ENCODE results near the gene NFXL1. TPM values are rescaled to one million over a fixed set of nuclear protein-coding genes. Genes with fewer than 3 reads are reported as not detected.
"Not testable (repeated sequence)": the region's sequence is repeated elsewhere in the genome, so short reads cannot be mapped to it uniquely, and the experiment has no call there.

NFXL1 gene
- total RNA-seq, 1 donor from 2014 or later, result 11.3 TPM

- FAIRE-seq, result peak; percentile 47
- Histone ChIP-seq H3K27me3 (ENCODE audit: control insufficient read depth, insufficient read depth, low read length) (no peaks in the 10 kb centered on the region), H3K36me3 (ENCODE audit: control insufficient read depth, insufficient read depth, low read length) (no peaks in the 10 kb centered on the region), H3K4me3 (ENCODE audit: low read depth, low read length) (no peak overlapping the region)
- TF ChIP-seq CTCF (IDR thresholded peaks at IDR 0.05; ENCODE audit: insufficient read depth, low read length, severe bottlenecking), result peak; percentile 80
- peak; percentile 58 for DNase-seq (ENCODE audit: low read depth)
Observed at GRCh38 chr4:47926667-47927258, 12.4 kb upstream of the NFXL1 start.

GRCh38 chr4:47923261-47923608 lies 8.9 kb upstream of the NFXL1 start:
- not testable (repeated sequence) for H3K4me3 ChIP-seq (ENCODE audit: low read depth, low read length); H3K36me3 ChIP-seq (ENCODE audit: control insufficient read depth, insufficient read depth, low read length); DNase-seq (ENCODE audit: low read depth); H3K27me3 ChIP-seq (ENCODE audit: control insufficient read depth, insufficient read depth, low read length); FAIRE-seq

- FAIRE-seq; H3K36me3 ChIP-seq (ENCODE audit: control insufficient read depth, insufficient read depth, low read length); H3K4me3 ChIP-seq (ENCODE audit: low read depth, low read length); DNase-seq (ENCODE audit: low read depth); H3K27me3 ChIP-seq (ENCODE audit: control insufficient read depth, insufficient read depth, low read length): not testable (repeated sequence)
Observed at GRCh38 chr4:47922436-47923260, 8.3 kb upstream of the NFXL1 start.

DNA sequence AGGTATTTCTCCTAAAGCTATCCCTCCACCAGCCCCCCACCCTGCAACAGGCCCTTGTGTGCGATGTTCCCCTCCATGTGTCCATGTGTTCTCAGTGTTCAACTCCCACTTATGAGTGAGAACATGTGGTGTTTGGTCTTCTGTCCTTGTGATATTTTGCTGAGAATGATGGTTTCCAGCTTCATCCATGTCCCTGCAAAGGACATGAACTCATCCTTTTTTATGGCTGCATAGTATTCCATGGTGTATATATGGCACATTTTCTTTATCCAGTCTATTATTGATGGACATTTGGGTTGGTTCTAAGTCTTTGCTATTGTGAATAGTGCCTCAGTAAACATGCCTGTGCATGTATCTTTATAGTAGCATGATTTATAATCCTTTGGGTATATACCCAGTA lies 2.8 kb upstream of the NFXL1 start:
- not testable (repeated sequence) for H3K4me3 ChIP-seq (ENCODE audit: low read depth, low read length); H3K36me3 ChIP-seq (ENCODE audit: control insufficient read depth, insufficient read depth, low read length); DNase-seq (ENCODE audit: low read depth); FAIRE-seq; H3K27me3 ChIP-seq (ENCODE audit: control insufficient read depth, insufficient read depth, low read length)

DNA sequence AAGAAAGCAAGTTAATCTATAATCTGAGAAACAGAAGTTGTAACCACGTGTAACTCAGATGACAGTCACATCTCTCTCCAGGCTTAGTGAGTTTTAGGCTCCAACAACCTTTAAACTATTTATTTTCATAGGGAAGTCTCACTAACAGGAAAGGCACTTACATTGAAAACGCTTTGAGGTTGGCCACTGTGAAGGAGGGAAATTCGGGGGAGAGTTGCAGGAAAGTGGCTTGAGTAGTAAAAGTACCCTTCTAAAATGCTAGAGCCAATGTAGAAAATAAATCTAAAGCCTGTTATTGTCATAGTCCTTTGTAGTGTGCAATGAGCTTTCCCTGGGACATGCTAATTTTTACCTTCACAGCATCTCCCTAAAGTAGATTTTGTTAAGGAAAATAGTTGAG lies 995 bp upstream of the NFXL1 start:
- H3K4me3 ChIP-seq (ENCODE audit: low read depth, low read length), result no peak overlapping the region
- TF ChIP-seq CTCF (IDR thresholded peaks at IDR 0.05; ENCODE audit: insufficient read depth, low read length, severe bottlenecking), result no peak
- FAIRE-seq (no peak), DNase-seq (ENCODE audit: low read depth) (no peak)
- no peaks in the 10 kb centered on the region for H3K36me3 ChIP-seq (ENCODE audit: control insufficient read depth, insufficient read depth, low read length)
- H3K27me3 ChIP-seq (ENCODE audit: control insufficient read depth, insufficient read depth, low read length), result no peaks in the 10 kb centered on the region

GRCh38 chr4:47914926-47915237 lies 499 bp upstream of the NFXL1 start:
- Histone ChIP-seq H3K4me3 (ENCODE audit: low read depth, low read length) (peak overlapping the region; percentile 91), H3K36me3 (ENCODE audit: control insufficient read depth, insufficient read depth, low read length) (peaks cover 2% of the 10 kb centered on the region), H3K27me3 (ENCODE audit: control insufficient read depth, insufficient read depth, low read length) (no peaks in the 10 kb centered on the region)
- FAIRE-seq (no peak), DNase-seq (ENCODE audit: low read depth) (no peak)
- TF ChIP-seq CTCF (IDR thresholded peaks at IDR 0.05; ENCODE audit: insufficient read depth, low read length, severe bottlenecking), result no peak

- FAIRE-seq (no peak), DNase-seq (ENCODE audit: low read depth) (peak; percentile 38)
- H3K36me3 ChIP-seq (ENCODE audit: control insufficient read depth, insufficient read depth, low read length), result peaks cover 2% of the 10 kb centered on the region
- H3K27me3 ChIP-seq (ENCODE audit: control insufficient read depth, insufficient read depth, low read length), result no peaks in the 10 kb centered on the region
- peak overlapping the region; percentile 91 for H3K4me3 ChIP-seq (ENCODE audit: low read depth, low read length)
- no peak for TF ChIP-seq CTCF (IDR thresholded peaks at IDR 0.05; ENCODE audit: insufficient read depth, low read length, severe bottlenecking)
Observed at GRCh38 chr4:47913861-47914219, 543 bp downstream of the NFXL1 start.

Measured in bronchial epithelial cell (primary cell).